ENCODE measurements around the gene RAB4B.
"Not testable (repeated sequence)": the region's sequence is repeated elsewhere in the genome, so short reads cannot be mapped to it uniquely, and the experiment has no call there.

The RAB4B gene

DNA sequence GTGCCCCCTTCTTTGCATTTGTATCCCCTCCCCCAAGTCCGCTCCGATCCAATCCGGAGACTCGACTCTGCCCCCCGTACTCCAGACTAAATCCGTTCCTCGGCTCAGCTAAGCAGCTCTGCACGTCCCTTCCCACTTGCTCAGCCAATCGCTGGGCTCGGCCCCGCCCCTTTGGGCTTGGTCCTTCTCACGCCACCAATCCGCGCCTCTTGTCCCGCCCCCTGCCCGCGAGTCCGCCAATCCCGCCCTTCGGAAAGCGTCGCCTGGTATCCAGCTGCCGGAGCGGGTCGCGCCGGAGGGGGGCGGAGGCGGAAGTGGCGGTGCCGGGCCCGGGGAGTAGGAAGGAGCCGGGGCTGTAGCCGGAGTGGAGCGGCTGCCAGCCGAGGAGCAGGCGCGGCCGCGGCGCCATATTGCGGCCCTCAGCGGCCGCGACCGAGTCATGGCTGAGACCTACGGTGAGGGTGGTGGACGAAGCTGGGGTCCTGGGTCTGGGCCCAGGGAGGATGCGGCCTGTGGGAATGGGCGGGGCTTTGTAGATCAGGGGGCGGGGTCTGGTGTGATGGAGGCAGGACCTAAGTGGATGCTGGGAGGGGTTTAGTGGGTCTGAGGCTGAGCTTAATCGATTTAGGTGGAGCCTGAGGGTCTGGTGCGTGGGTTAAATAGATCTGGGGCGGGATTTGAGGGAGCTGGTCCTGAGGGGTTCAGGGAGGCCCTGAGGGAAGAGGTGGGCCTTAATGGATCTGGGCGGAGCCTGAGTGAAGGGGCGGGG is at the start of gene RAB4B:
Gene RAB4B (plus strand): TSS at position 311 of the 769 bp plus-strand sequence. CDS start 129 bp downstream, at position 440.
- peaks cover 5% of the 10 kb centered on the region for H3K27me3 Mint-ChIP-seq (ENCODE audit: low read depth)
- TF ChIP-seq, protein P1, sequence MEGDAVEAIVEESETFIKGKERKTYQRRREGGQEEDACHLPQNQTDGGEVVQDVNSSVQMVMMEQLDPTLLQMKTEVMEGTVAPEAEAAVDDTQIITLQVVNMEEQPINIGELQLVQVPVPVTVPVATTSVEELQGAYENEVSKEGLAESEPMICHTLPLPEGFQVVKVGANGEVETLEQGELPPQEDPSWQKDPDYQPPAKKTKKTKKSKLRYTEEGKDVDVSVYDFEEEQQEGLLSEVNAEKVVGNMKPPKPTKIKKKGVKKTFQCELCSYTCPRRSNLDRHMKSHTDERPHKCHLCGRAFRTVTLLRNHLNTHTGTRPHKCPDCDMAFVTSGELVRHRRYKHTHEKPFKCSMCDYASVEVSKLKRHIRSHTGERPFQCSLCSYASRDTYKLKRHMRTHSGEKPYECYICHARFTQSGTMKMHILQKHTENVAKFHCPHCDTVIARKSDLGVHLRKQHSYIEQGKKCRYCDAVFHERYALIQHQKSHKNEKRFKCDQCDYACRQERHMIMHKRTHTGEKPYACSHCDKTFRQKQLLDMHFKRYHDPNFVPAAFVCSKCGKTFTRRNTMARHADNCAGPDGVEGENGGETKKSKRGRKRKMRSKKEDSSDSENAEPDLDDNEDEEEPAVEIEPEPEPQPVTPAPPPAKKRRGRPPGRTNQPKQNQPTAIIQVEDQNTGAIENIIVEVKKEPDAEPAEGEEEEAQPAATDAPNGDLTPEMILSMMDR (IDR thresholded peaks at IDR 0.05; ENCODE audit: unreplicated experiment in 3 of 3): no peak

DNA sequence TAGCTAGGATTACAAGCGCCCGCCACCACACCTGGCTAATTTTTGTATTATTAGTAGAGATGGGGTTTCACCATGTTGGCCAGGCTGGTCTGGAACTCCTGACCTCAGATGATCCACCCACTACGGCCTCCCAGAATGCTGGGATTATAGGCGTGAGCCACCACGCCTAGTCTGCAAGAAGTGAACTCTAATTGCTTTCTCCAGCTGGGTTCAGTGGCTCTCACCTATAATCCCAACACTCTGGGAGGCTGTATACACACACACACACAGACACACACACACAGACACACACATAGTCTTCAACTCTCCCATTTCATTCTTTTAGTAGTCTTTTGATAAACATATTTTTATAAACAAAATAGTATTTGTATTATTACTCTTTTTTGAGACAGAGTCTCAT is 48.0 kb upstream of the RAB4B start:
- not testable (repeated sequence) for H3K27me3 Mint-ChIP-seq (ENCODE audit: low read depth); H3K4me1 Mint-ChIP-seq; H3K9me3 Mint-ChIP-seq; H3K27ac Mint-ChIP-seq; H3K4me3 Mint-ChIP-seq
- peaks cover 81% of the 10 kb centered on the region for H3K36me3 Mint-ChIP-seq (ENCODE audit: low read depth)

More for the DNA sequence above, at the start of gene RAB4B:
- peak within 1 kb of the TSS; percentile 86 to 91 (median 87) for H3K4me3 Mint-ChIP-seq
- H3K36me3 Mint-ChIP-seq (ENCODE audit: low read depth): no peaks in the 10 kb centered on the region
- no peaks in the 10 kb centered on the region for H3K9me3 Mint-ChIP-seq
- H3K27ac Mint-ChIP-seq: peak within 1 kb of the TSS; percentile 97 to 100 (median 100)
- H3K4me1 Mint-ChIP-seq: peaks cover 14% of the 10 kb centered on the region

DNA sequence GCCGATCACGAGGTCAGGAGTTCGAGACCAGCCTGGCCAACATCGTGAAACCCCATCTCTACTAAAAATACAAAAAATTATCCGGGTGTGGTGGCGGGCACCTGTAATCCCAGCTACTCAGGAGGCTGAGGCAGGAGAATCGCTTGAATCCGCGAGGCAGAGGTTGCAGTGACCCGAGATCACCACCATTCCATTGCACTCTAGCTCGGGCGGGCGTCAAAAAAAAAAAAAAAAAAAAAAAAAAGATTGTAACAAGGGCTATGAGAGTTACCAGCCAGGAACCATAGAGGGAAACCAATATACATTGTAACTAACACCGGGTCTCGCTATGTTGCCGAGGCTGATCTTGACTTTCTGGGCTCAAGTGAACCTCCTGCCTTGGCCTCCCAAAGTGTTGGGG is 45.7 kb upstream of the RAB4B start:
- H3K27ac Mint-ChIP-seq; H3K27me3 Mint-ChIP-seq (ENCODE audit: low read depth); H3K9me3 Mint-ChIP-seq; H3K4me1 Mint-ChIP-seq; H3K4me3 Mint-ChIP-seq: not testable (repeated sequence)
- H3K36me3 Mint-ChIP-seq (ENCODE audit: low read depth): peaks cover 79% of the 10 kb centered on the region

GRCh38 chr19:40733149-40733548 is 44.9 kb upstream of the RAB4B start:
- H3K27ac Mint-ChIP-seq: no peak overlapping the region
- H3K4me1 Mint-ChIP-seq: no peaks in the 10 kb centered on the region
- H3K36me3 Mint-ChIP-seq (ENCODE audit: low read depth): peaks cover 76% of the 10 kb centered on the region
- no peaks in the 10 kb centered on the region for H3K27me3 Mint-ChIP-seq (ENCODE audit: low read depth)
- H3K9me3 Mint-ChIP-seq: no peaks in the 10 kb centered on the region
- TF ChIP-seq, protein P1 (IDR thresholded peaks at IDR 0.05; ENCODE audit: unreplicated experiment in 3 of 3): no peak
- no peak overlapping the region for H3K4me3 Mint-ChIP-seq

DNA sequence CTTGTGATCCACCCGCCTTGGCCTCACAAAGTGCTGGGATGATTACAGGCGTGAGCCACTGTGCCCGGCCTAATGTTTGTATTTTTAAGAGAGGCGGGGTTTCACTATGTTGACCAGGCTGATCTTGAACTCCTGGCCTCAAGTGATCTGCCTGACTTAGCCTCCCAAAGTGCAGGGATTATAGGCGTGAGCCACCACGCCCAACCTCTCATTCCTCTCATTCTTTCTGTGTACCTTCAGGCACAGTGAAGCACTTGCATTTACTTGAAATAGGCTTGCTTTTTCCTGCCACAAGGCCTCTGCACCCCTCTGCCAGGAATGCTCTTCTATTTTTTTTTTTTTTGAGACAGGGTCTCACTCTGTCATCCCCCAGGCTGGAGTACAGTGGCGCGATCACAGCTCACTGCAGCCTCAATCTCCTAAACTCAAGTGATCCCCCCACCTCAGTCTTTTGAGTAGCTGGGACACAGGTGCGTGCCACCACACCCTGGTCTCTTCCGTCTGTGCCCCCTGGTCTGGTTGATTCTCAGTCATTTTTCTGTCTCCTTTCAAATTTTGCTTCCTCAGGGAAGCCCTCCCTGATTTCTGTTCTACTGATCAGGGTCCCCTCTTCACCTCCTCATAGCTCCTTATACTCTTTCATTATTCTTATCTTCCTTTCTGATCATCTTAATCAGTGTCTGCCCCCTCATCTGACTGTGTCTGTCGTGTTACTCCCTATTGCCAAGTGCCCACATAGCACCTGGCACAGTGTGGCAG is 42.9 kb upstream of the RAB4B start:
- Mint-ChIP-seq H3K4me1 (no peaks in the 10 kb centered on the region), H3K27ac (no peak overlapping the region), H3K36me3 (ENCODE audit: low read depth) (peaks cover 69% of the 10 kb centered on the region), H3K27me3 (ENCODE audit: low read depth) (no peaks in the 10 kb centered on the region), H3K9me3 (no peaks in the 10 kb centered on the region), H3K4me3 (no peak overlapping the region)
- TF ChIP-seq, protein P1 (IDR thresholded peaks at IDR 0.05; ENCODE audit: unreplicated experiment in 3 of 3): no peak

DNA sequence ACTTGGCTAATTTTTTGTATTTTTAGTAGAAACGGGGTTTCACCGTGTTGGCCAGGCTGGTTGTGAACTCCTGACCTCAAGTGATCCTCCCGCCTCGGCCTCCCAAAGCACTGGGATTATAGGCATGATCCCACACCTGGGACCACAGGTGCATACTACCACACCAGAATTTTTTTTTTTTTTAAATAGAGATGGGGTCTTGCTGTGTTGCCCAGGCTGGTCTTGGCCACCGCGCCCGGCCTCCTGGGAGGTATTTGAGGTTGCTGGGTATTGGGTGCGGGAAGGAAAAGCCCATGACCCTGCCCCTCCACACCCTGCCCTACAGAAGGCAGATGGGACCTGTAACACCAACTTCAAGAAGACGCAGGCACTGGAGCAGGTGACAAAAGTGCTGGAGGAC is 41.4 kb upstream of the RAB4B start:
- Mint-ChIP-seq H3K36me3 (ENCODE audit: low read depth) (peaks cover 54% of the 10 kb centered on the region), H3K4me1 (no peaks in the 10 kb centered on the region), H3K9me3 (no peaks in the 10 kb centered on the region), H3K4me3 (no peak overlapping the region), H3K27ac (no peak overlapping the region), H3K27me3 (ENCODE audit: low read depth) (no peaks in the 10 kb centered on the region)
- TF ChIP-seq, protein P1 (IDR thresholded peaks at IDR 0.05; ENCODE audit: unreplicated experiment in 3 of 3): no peak
